ENCODE data around the gene ZNF207.
A peak's percentile ranks its signal among the peaks of the same experiment; 100 is the strongest.

ZNF207 gene

DNA sequence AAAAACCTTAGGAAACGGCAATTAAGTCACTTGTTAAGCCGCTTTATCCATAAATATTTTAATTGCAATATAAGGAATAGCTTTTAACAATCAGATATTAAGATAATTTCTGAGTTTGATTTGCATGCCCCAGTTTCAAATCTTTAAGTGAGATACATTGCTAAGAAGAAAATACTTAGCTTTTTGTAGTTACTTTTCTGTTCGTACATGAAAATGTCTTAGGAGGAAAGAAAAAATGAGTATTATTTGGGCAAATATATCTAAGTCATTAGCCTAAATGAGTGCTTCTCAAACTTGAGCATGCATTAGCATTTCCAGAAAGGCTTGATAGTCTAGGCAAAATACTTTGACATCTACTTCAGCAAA, 6.4 kb downstream of the ZNF207 start:
- no peak overlapping the region for H3K27ac ChIP-seq
- TF ChIP-seq, protein P1, sequence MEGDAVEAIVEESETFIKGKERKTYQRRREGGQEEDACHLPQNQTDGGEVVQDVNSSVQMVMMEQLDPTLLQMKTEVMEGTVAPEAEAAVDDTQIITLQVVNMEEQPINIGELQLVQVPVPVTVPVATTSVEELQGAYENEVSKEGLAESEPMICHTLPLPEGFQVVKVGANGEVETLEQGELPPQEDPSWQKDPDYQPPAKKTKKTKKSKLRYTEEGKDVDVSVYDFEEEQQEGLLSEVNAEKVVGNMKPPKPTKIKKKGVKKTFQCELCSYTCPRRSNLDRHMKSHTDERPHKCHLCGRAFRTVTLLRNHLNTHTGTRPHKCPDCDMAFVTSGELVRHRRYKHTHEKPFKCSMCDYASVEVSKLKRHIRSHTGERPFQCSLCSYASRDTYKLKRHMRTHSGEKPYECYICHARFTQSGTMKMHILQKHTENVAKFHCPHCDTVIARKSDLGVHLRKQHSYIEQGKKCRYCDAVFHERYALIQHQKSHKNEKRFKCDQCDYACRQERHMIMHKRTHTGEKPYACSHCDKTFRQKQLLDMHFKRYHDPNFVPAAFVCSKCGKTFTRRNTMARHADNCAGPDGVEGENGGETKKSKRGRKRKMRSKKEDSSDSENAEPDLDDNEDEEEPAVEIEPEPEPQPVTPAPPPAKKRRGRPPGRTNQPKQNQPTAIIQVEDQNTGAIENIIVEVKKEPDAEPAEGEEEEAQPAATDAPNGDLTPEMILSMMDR (conservative IDR thresholded peaks at IDR 0.05; ENCODE audit: low read depth), result no peak
- no peak for DNase-seq (ENCODE audit: low spot score)
- CTCF ChIA-PET, result no interaction called here
- POLR2A ChIA-PET (ENCODE audit: low non-redundant PET), result no interaction called here

DNA sequence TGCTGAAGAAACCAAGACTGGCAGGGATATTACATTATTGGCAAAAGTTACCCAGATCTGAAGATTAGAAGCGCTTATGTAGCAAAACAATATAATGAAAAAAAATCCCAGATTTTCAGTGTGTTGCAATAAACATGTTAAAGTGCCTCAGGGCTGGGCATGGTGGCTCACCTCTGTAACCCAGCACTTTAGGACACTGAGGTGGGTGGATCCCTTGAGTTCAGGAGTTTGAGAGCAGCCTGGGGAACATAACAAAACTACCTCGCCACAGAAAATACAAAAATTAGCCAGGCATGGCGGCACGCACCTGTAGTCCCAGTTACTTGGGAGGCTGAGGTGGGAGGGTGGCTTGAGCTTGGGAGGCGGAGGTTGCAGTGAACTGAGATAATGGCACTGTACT, 6.8 kb downstream of the ZNF207 start:
- POLR2A ChIA-PET (ENCODE audit: low non-redundant PET), result no interaction called here
- peak overlapping the region; percentile 66 for H3K27ac ChIP-seq
- CTCF ChIA-PET, result no interaction called here
- TF ChIP-seq, protein P1 (conservative IDR thresholded peaks at IDR 0.05; ENCODE audit: low read depth), result no peak
- no peak for DNase-seq (ENCODE audit: low spot score)

DNA sequence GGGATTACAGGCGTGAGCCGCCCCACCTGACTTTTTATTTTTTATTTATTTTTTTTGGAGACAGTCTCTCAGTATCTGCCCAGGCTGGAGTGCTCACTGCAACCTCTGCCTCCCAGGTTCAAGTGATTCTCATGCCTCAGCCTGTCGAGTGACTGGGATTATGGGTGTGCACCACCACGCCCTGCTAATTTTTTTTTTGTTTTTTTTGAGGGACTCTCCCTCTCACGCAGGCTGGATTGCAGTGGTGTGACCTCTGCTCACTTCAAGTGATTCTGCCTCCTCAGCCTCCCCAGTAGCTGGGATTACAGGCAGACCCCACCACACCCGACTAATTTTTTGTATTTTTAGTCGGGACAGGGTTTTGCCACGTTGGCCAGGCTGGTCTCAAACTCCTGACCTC, 7.7 kb downstream of the ZNF207 start:
- peak overlapping the region; percentile 66 for H3K27ac ChIP-seq
- ChIA-PET CTCF (no interaction called here), POLR2A (ENCODE audit: low non-redundant PET) (no interaction called here)
- no peak for DNase-seq (ENCODE audit: low spot score)
- TF ChIP-seq, protein P1 (conservative IDR thresholded peaks at IDR 0.05; ENCODE audit: low read depth), result no peak

DNA sequence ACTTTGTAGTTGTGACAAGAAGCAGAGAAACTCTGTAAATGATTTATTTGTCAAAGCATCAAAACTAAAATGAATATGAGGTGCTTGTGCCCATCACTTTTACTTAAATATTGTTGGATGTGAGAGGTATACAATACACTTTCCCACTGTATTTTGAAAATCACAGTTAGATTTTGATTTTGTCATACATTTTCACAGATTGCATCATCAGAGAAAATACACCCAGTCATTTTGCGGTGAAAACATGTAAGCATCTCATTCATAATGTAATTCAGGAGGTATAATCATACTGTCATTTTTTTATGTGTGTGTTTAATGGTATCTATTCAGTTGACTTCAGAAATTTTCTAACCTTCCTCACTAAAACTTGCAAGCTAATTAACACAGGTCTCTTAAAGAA, 11.3 kb downstream of the ZNF207 start:
- ChIA-PET CTCF (no interaction called here), POLR2A (ENCODE audit: low non-redundant PET) (no interaction called here)
- TF ChIP-seq, protein P1 (conservative IDR thresholded peaks at IDR 0.05; ENCODE audit: low read depth), result no peak
- no peak overlapping the region for H3K27ac ChIP-seq
- DNase-seq (ENCODE audit: low spot score), result no peak

DNA sequence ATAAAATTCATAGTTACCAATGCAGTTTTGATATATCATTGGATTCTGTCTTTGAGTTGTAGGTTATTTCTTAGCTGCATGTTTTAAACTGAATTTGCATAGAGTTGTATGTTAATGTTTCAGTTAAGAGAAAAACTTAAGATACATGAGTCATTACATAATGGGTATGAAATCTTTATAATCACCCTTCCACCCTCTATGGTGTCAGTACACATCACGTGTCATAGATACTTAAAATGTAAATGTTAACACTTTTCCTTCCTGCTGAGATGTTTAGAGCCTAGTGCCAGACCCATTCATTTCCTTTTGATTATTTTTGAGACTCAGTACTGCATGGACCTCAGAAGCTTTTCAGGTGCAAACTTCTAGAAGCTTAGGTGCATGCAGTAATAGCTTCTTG, 20.5 kb downstream of the ZNF207 start:
- TF ChIP-seq, protein P1 (conservative IDR thresholded peaks at IDR 0.05; ENCODE audit: low read depth), result no peak
- ChIA-PET CTCF (interaction anchor here (0.7 to 1.2 kb wide), 2 partner anchors 11 to 54 kb away, joined by 3 read pairs; no protein-coding TSS in a partner anchor), POLR2A (ENCODE audit: low non-redundant PET) (no interaction called here)
- no peak overlapping the region for H3K27ac ChIP-seq
- DNase-seq (ENCODE audit: low spot score), result no peak

DNA sequence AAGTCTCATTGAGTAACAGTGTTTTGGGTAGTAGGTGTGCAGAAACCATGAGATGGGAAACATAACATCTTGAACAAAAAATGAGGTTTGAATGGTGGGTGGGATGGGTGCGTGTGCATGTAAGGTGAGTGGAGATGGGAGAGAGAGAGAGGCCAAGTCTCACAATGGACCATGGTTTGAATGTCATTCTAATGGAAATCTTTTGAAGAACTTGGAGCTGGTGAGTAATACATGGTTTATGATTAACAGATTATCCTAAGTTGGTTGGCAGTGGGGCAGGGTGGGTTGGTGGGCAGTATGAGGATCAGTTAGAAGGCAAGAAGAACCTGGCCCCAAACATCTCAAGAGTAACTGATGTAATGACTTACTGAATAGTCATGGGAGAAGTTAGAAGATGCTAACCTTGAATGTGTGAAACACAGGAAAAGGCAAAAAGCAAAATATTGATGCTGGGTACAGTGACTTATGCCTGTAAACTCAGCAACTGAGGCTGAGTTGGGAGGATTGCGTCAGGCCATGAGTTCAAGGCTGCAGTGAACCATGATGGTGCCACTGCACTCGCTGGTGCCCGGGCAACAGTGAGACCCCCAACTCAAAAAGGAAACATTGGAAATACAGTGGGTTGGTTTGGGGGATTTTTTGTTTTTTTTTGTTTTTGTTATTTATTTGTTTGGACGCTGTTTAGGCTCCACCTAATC, 32.7 kb downstream of the ZNF207 start:
- ChIA-PET CTCF (no interaction called here), POLR2A (ENCODE audit: low non-redundant PET) (no interaction called here)
- DNase-seq (ENCODE audit: low spot score), result no peak
- no peak overlapping the region for H3K27ac ChIP-seq
- TF ChIP-seq, protein P1 (conservative IDR thresholded peaks at IDR 0.05; ENCODE audit: low read depth), result no peak
